ENCODE results near the gene CFAP20DC.

DNA sequence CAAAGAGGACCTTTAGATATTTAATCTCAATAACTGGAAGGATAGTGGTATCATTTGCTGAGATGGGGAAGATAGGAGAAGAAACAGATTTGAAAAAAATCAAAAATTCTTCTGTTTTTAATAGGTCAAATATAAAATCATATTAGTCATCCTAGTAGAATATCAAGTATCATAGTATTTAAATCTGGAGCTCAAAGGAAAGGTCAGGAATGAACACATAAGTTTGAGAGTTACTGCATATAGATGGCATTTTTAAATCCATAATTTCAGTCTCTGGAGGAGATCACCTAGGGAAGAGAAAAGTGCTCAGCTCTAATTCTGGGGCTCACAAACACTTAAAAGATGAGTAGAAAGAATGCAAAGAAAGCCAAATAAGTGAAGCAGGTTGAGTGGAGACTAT is 24.9 kb upstream of the CFAP20DC start:
- no peak for TF ChIP-seq POLR2AphosphoS5 (IDR thresholded peaks at IDR 0.05; ENCODE audit: low read depth, low read length)
- TF ChIP-seq POLR2A (IDR thresholded peaks at IDR 0.05; ENCODE audit: low read depth, low read length): no peak
- no peak for TF ChIP-seq SPI1 (IDR thresholded peaks at IDR 0.05; ENCODE audit: low read depth, low read length)
- TF ChIP-seq TAF1 (IDR thresholded peaks at IDR 0.05; ENCODE audit: low read depth, low read length): no peak
